ENCODE data around the gene ENTPD3.

The ENTPD3 gene

DNA sequence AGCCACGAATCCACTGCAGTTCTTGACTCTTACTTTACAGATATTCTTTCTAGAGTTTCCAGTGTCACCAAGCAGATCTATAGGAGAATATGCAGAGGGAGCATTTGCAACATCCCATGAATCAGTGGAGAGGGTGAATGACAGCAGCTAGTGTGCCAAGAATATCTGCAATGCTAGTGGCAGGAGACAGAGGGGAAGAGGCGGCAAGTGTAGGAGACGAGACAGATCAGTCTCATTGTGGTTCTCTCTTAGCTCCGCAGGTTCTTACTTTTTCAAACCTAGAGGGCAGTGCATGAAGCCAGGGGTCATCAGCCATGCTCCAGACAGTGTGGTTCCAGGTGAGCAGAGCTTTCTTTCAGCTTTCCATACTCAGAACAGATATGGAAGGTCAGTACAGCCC is 90.7 kb downstream of the ENTPD3 start:
- H3K4me3 ChIP-seq (replicated peaks; ENCODE audit: low read depth, low read length) = peak overlapping the region; percentile 79
- DNase-seq (ENCODE audit: extremely low read depth, low read depth) = no peak
- TF ChIP-seq, protein P1, sequence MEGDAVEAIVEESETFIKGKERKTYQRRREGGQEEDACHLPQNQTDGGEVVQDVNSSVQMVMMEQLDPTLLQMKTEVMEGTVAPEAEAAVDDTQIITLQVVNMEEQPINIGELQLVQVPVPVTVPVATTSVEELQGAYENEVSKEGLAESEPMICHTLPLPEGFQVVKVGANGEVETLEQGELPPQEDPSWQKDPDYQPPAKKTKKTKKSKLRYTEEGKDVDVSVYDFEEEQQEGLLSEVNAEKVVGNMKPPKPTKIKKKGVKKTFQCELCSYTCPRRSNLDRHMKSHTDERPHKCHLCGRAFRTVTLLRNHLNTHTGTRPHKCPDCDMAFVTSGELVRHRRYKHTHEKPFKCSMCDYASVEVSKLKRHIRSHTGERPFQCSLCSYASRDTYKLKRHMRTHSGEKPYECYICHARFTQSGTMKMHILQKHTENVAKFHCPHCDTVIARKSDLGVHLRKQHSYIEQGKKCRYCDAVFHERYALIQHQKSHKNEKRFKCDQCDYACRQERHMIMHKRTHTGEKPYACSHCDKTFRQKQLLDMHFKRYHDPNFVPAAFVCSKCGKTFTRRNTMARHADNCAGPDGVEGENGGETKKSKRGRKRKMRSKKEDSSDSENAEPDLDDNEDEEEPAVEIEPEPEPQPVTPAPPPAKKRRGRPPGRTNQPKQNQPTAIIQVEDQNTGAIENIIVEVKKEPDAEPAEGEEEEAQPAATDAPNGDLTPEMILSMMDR (IDR thresholded peaks at IDR 0.05; ENCODE audit: low read depth, low read length, missing control alignments) = no peak
